ENCODE results near the gene SORD.
"Not testable (repeated sequence)": the region's sequence is repeated elsewhere in the genome, so short reads cannot be mapped to it uniquely, and the experiment has no call there.

Gene SORD

GRCh38 chr15:45022871-45023658 lies at the start of gene SORD:
SORD (plus strand) TSS chr15:45023195; CDS start chr15:45023284, 89 bp downstream.
- DNase-seq: peak; percentile 88

- DNase-seq: not testable (repeated sequence)
These were observed 46.8 kb upstream of the SORD start for GRCh38 chr15:44976183-44976582.

DNA sequence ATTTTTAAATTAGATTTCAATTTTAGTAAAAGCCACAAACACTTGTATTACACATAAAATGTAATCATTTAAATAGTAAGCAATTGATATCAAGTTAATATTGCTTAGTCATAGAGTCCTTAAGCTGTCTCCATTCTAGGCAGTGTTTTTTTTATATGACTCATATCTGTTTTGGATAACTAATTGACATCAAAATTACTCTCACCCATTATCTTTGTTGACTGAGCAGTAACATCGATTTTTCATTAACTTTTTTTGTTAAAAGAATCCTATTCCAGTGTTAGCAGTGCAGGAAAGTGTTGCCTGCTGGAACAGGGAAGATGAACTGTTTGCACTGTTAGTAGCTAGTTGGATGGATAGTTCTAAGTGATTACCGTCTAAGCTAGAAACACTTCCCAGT lies 45.2 kb upstream of the SORD start:
- DNase-seq: not testable (repeated sequence)

DNA sequence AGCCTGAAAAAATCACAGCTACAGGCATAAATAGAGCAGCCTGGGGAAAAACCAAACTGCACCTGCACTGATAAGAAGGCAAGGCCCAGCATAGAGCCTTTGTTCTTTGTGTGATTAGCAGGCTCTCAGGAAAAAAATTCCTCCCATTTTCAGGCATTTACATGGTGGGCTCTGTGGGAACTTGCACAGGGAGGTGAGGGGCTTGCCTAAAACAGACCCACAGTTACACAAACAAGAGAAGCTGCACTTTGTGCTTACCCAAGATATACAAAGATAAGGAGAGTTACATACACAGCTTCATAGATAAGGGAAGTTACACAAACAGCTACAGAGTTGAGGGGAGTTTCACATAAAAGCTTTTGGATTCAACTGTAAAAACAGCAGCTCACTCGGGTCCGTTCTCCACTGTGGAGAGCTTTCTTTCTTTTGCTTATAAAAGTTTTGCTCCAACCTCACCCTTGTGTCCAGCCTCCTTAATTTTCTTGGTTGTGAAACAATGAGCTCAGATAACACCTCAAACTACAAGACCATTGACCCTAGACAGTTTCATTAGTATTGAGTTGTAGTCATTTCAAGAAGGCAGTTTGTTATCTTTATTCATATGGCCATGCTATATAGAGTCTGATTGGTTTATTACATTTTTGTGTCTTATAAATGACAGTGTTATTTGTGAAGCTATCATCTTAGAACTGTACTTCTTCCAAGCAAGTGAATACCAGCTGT lies 43.2 kb upstream of the SORD start:
- DNase-seq: not testable (repeated sequence)

DNA sequence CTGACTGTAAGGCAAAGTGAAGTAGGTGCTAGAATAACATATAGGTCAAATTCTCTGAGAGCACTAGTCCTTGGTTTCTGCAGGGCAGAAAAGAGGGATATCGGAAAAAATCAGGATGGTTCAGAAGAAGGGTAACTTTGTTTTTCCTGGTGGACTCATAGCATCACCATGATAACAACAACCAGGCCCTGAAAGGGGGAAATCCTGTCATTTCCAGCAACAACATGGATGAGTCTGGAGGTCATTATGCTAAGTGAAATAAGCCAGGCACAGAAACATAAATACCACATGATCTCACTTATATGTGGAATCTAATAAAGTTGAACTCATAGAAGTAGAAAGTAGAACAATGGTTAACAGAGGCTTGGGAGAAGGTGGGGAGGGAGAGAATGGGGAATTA lies 38.9 kb upstream of the SORD start:
- not testable (repeated sequence) for DNase-seq

DNA sequence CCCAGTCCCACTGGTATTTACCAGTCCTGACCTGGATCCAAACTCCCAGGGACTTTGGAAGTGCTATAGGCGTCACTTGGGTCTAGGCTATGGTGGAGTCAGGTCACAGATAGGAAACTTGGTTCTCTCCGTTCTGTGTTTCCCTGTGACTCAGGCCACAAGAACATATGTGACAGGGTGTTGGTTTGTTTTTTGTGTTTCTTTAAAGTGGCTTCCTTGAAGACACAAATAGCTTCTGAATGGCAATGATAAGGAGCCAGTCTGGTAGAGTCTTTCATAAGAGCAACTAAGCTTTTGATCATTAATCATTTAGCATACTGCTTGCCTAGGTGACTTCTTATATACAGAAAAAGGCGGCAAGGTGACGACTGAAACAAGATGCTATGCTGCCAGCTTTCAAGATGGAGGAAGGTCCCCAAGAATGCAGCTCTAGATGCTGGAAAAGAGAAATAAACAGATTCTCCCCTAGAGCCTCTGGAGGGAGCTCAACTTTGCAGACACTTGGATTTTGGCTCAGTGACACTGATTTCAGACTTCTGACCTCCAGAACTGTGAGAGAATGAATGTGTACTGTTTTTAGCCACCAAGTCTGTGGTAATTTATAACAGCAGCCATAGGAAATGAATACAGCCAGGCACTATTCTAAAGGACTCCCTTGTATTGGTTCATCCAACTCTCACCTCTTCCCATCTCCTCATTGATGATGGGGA lies 36.5 kb upstream of the SORD start:
- DNase-seq: not testable (repeated sequence)

GRCh38 chr15:44987711-44988110 lies 35.3 kb upstream of the SORD start:
- not testable (repeated sequence) for DNase-seq

DNA sequence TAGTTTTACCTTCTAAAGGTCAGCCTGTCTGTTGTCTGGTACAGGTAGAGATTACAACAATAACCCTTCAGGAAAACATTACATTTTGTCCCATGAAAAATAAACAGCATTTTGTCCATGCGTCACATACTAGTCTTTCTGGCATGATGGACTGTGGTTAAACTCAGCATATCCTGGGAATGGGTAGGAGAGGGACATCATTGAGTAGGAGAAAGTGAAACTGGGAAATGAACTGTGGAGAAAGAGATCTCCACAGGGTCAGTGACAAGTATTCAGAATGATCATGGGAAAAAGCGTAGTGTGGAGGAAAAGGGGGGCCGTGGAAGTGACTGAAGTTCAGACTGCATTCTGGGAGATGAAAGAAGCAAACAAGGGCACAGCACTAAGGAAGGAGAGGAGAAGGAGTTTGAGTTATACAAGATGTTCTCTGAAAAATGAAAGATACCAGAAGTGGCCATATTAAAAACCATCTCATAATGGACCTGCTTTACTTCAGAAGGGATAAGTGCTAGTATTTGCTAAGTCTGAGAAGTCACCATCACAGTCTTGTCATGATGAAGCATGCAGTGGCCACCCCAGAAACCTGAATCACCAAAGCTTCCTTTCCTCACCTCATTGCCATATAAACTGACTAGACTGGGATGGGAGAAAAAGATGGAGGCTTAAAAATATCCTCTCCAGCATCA lies 34.7 kb upstream of the SORD start:
- DNase-seq: not testable (repeated sequence)

DNA sequence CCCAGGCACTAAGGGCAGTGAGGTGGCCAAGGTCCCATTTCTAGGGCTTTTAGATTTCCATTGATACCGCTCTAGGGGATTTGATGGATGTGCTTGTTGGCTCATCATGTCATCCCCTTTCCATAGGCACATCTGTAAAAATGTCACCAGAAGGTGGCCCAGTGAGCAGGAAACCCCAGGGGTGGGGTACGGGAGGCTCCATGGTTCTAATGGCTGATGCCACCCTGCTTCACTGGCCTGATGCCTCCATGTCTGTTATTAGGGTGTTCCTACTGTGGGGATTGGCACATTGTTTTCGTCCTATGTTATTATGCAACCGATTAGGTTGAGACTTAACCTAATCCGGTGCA lies 34.1 kb upstream of the SORD start:
- DNase-seq: not testable (repeated sequence)

- DNase-seq: not testable (repeated sequence)
These were observed 25.4 kb upstream of the SORD start for GRCh38 chr15:44997632-44998031.

- no peak for DNase-seq
These were observed 23.9 kb upstream of the SORD start for GRCh38 chr15:44999105-44999504.

DNA sequence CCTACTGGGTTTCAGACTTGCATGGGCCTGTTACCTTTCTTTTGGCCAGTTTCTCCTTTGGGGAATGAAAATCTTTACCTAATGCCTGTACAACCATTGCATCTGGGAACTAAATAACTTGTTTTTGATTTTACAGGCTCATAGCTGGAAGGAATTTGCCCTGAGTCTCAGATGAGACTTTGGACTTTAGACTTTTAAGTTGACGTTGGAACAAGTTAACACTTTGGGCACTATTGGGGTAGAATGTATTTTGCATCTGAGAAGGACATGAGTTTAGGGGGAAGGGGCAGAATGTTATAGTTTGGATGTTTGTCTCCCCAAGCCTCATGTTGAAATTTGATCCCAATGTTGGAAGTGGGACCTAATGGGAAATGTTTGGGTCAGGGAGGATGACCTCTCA lies 21.8 kb upstream of the SORD start:
- DNase-seq: not testable (repeated sequence)

- peak; percentile 0 for DNase-seq
These were observed 19.1 kb upstream of the SORD start for GRCh38 chr15:45003731-45004410.

DNA sequence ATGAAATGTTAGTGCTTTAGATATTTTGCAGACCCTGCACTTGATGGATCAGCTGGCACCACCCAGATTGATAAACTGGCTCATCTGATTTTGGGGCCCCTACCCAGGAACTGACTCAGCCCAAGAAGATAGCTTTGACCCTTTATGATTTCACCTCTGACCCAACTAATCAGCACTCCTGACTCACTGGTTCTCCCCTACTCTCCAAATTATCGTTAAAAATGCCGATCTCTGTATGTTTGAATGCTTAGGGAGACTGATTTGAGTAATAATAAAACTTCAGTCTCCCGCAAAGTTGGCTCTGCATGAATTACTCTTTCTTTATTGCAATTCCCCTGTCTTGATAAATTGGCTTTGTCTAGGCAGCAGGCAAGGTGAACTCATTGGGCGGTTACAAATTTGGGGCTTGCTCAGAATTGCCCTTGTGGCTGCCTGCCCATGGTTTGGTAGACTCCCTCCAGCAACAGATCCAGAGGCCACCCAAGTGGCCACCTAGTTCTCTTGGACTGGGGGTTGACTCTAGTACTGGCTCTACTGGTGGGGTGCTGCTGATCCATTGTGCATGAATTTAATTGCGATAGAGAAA lies 18.3 kb upstream of the SORD start:
- DNase-seq: not testable (repeated sequence)

DNA sequence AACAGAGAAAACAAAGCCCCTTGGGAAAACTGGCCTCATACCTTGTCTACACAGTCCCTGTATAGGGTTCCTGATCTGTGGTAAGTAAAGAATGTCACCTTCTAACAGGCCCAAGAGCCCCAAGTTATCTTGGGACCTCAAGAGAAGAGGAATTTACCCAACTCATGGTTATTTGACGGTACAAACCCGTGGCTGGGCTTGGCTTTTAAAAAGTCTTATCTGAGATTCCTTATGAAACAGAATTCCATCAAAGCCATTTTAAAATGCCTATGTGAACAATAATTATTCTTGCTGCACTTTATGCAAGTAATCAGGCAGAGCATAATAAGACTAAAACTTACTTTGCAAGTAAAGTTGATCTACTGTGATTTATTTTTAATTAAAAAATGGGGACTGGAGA lies 13.9 kb upstream of the SORD start:
- no peak for DNase-seq

GRCh38 chr15:45015114-45015513 lies 7.9 kb upstream of the SORD start:
- not testable (repeated sequence) for DNase-seq

- DNase-seq: not testable (repeated sequence)
These were observed 2.6 kb upstream of the SORD start for GRCh38 chr15:45020222-45020900.

- DNase-seq: not testable (repeated sequence)
These were observed 2.1 kb upstream of the SORD start for GRCh38 chr15:45020901-45021259.

- no peak for DNase-seq
These were observed 1.6 kb upstream of the SORD start for GRCh38 chr15:45021348-45021747.

GRCh38 chr15:45023659-45024225 lies 747 bp downstream of the SORD start:
- DNase-seq: no peak

DNA sequence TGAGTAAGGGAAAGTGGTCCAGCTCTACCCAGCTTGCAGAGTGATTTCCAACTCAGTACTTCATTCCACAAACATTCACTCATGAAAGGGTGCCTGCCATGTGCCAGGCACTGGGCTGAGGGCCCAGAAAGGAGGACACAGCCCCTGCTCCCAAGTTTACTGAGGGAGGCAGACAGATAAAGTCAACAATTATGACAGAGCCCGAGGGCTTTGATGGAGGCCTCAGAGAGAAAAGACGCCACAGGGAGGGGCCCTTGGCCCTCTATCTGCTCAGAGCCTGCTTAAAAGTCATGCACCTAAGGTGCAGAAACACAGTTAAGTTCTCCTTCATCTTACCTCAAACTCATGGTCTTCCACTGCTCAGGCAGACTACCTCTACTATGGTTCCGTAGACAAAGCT lies 1.7 kb downstream of the SORD start:
- not testable (repeated sequence) for DNase-seq
